Neural cell (in vitro differentiated cells): ENCODE measurements around the gene CREBBP. TPM values are rescaled to one million over a fixed set of nuclear protein-coding genes. Genes with fewer than 3 reads are reported as not detected.

ENCODE experiments used
- H2AFZ ChIP-seq: fragments of 200-600, 300-800 bp; sonication (generic), shearing (Covaris generic); 2 replicates; pipeline ENCODE4 v1.6.0; 2014; ENCODE audit warnings: low read depth, mild to moderate bottlenecking, antibody characterized with exemption, low read length, moderate library complexity
- H3F3A ChIP-seq: fragments of 200-600 bp; shearing (Covaris generic); 2 replicates; pipeline ENCODE4 v1.6.1; 2016; ENCODE audit warnings: mild to moderate bottlenecking, moderate library complexity, mixed read lengths, antibody characterized with exemption, low read length; ENCODE audit not compliant: insufficient read depth, poor library complexity, severe bottlenecking
- H3K27ac ChIP-seq: fragments of 200-600, 300-800 bp; sonication (generic), shearing (Covaris generic); 2 replicates; pipeline ENCODE4 v1.5.1; 2014; ENCODE audit warnings: mild to moderate bottlenecking, low read length, moderate library complexity
- H3K27me3 ChIP-seq: fragments of 300-800, 200-600 bp; sonication (generic), shearing (Covaris generic); 2 replicates; pipeline ENCODE4 v1.6.0; 2014; ENCODE audit warnings: mild to moderate bottlenecking, low read depth, low read length, moderate library complexity; ENCODE audit not compliant: insufficient read depth
- H3K36me3 ChIP-seq: fragments of 300-800, 200-600 bp; sonication (generic), shearing (Covaris generic); 2 replicates; pipeline ENCODE4 v1.5.1; 2014; ENCODE audit warnings: mild to moderate bottlenecking, antibody characterized with exemption, low read length, moderate library complexity; ENCODE audit not compliant: insufficient read depth
- H3K4me2 ChIP-seq: fragments of 300-800, 200-600 bp; sonication (generic), shearing (Covaris generic); 2 replicates; pipeline ENCODE4 v1.6.0; 2014; ENCODE audit warnings: mild to moderate bottlenecking, low read length
- H3K4me3 ChIP-seq: fragments of 300-800, 200-600 bp; sonication (generic), shearing (Covaris generic); 2 replicates; pipeline ENCODE4 v1.5.1; 2014; ENCODE audit warnings: mild to moderate bottlenecking, low read length, moderate library complexity
- H3K79me2 ChIP-seq: fragments of 200-600 bp; shearing (Covaris generic); replicated peaks from 2 replicates; pipeline ENCODE4 v1.6.0; 2014; ENCODE audit warnings: mild to moderate bottlenecking, low read length, moderate library complexity; ENCODE audit not compliant: insufficient read depth
- H3K9ac ChIP-seq: fragments of 300-800, 200-600 bp; sonication (generic), shearing (Covaris generic); 2 replicates; pipeline ENCODE4 v1.6.1; 2016; ENCODE audit warnings: mild to moderate bottlenecking, low read length, mixed read lengths
- H3K9me2 ChIP-seq: fragments of 200-600 bp; shearing (Covaris generic); 2 replicates; pipeline ENCODE4 v1.6.1; 2016; ENCODE audit warnings: mild to moderate bottlenecking, low read length, mixed read lengths; ENCODE audit not compliant: insufficient read depth
- H3K9me3 ChIP-seq: fragments of 200-600, 300-800 bp; sonication (generic), shearing (Covaris generic); 2 replicates; pipeline ENCODE4 v1.6.1; 2016; ENCODE audit warnings: mild to moderate bottlenecking, mixed run types, low read length, moderate library complexity, mixed read lengths
- H4K20me1 ChIP-seq: fragments of 200-600 bp; shearing (Covaris generic); 2 replicates; pipeline ENCODE4 v1.6.1; 2016; ENCODE audit warnings: mild to moderate bottlenecking, mixed run types; ENCODE audit not compliant: insufficient read depth
- MXI1 ChIP-seq: fragments of 450-650 bp; conservative IDR thresholded peaks from 2 replicates; pipeline ENCODE4 v1.6.1; 2014; ENCODE audit warnings: antibody characterized with exemption, mild to moderate bottlenecking; ENCODE audit not compliant: poor library complexity, severe bottlenecking
- POLR2AphosphoS5 ChIP-seq: IDR thresholded peaks from 2 replicates; pipeline ENCODE4 v1.6.1; 2012
- RAD21 ChIP-seq: fragments of 450-650 bp; conservative IDR thresholded peaks from 2 replicates; pipeline ENCODE4 v1.6.1; 2014; ENCODE audit warnings: antibody characterized with exemption, mild to moderate bottlenecking, moderate library complexity
- polyA plus RNA-seq: library from polyadenylated mRNA; depleted of rRNA; stranded (reverse); fragments of >200 nt; gene quantifications from 2 replicates; pipeline ENCODE4 v1.2.3, GENCODE V29; 2014
- TF ChIP-seq, protein P1 (sequence below): IDR thresholded peaks from 2 replicates; pipeline ENCODE4 v1.6.1; 2012; ENCODE audit warnings: borderline replicate concordance
- TF ChIP-seq, protein P2 (sequence below): fragments of 450-650 bp; IDR thresholded peaks from 2 replicates; pipeline ENCODE4 v1.5.1; 2014; ENCODE audit warnings: antibody characterized with exemption, mild to moderate bottlenecking, moderate library complexity; ENCODE audit not compliant: poor library complexity, severe bottlenecking

Gene CREBBP
- polyA plus RNA-seq, 1 donor from 2014 or later: 3.3 TPM

DNA sequence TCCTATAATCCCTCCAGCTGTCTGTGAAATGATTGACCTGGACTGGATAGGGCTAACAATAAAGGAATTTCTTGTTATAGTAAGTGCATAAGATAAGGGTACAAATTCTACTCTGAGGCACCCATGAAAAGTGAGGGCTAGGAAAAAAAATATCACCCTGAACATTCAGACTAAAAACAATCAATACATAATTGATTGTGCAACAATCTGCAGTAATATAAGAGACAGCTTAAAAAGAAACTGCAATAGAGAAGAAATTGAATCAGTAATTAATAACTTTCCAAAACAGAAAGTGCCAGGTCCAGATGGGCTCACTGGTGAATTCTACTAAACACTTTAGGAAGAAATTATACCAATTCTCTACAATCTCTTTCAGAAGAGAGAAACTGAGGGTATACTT is 44.2 kb upstream of the CREBBP start:
- Histone ChIP-seq H3K27me3 (no peaks in the 10 kb centered on the region), H4K20me1 (no peaks in the 10 kb centered on the region), H3F3A (no peaks in the 10 kb centered on the region), H3K4me3 (no peak overlapping the region), H3K9ac (no peak overlapping the region), H3K9me3 (peaks cover 4% of the 10 kb centered on the region), H3K79me2 (no peaks in the 10 kb centered on the region), H3K9me2 (no peaks in the 10 kb centered on the region), H3K27ac (no peak overlapping the region), H3K4me2 (no peak overlapping the region), H3K36me3 (no peaks in the 10 kb centered on the region), H2AFZ (no peak overlapping the region)
- no peak for TF ChIP-seq RAD21

DNA sequence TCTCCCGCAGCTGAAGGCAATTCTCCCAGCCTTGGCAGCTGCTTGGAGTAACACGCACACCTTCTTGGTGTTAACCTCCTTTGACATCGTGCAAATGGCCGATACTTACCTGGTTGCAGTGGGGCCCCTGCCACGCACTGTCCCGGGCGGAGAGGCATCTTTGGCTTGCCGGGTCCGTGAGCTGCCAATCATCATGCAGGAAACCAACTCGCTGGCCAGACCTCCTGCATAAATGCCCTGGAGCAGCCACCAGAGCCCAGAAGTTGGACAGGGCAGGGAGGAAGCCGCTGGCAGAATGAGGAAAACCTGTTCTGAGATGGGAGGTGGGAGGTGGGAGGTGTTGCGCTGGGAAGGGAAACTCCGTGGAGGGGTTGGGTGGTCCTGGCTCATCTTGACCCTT is 41.7 kb upstream of the CREBBP start:
- no peaks in the 10 kb centered on the region for H3K9me2 ChIP-seq
- H3K4me2 ChIP-seq: no peak overlapping the region
- no peaks in the 10 kb centered on the region for H3K27me3 ChIP-seq
- no peaks in the 10 kb centered on the region for H3K79me2 ChIP-seq
- H2AFZ ChIP-seq: no peak overlapping the region
- no peak overlapping the region for H3K4me3 ChIP-seq
- H3K9me3 ChIP-seq: peaks cover 7% of the 10 kb centered on the region
- H3K36me3 ChIP-seq: no peaks in the 10 kb centered on the region
- H3K27ac ChIP-seq: no peak overlapping the region
- H3K9ac ChIP-seq: no peak overlapping the region
- TF ChIP-seq, protein P1, sequence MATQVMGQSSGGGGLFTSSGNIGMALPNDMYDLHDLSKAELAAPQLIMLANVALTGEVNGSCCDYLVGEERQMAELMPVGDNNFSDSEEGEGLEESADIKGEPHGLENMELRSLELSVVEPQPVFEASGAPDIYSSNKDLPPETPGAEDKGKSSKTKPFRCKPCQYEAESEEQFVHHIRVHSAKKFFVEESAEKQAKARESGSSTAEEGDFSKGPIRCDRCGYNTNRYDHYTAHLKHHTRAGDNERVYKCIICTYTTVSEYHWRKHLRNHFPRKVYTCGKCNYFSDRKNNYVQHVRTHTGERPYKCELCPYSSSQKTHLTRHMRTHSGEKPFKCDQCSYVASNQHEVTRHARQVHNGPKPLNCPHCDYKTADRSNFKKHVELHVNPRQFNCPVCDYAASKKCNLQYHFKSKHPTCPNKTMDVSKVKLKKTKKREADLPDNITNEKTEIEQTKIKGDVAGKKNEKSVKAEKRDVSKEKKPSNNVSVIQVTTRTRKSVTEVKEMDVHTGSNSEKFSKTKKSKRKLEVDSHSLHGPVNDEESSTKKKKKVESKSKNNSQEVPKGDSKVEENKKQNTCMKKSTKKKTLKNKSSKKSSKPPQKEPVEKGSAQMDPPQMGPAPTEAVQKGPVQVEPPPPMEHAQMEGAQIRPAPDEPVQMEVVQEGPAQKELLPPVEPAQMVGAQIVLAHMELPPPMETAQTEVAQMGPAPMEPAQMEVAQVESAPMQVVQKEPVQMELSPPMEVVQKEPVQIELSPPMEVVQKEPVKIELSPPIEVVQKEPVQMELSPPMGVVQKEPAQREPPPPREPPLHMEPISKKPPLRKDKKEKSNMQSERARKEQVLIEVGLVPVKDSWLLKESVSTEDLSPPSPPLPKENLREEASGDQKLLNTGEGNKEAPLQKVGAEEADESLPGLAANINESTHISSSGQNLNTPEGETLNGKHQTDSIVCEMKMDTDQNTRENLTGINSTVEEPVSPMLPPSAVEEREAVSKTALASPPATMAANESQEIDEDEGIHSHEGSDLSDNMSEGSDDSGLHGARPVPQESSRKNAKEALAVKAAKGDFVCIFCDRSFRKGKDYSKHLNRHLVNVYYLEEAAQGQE: no peak
- TF ChIP-seq RAD21: no peak
- TF ChIP-seq, protein P2, sequence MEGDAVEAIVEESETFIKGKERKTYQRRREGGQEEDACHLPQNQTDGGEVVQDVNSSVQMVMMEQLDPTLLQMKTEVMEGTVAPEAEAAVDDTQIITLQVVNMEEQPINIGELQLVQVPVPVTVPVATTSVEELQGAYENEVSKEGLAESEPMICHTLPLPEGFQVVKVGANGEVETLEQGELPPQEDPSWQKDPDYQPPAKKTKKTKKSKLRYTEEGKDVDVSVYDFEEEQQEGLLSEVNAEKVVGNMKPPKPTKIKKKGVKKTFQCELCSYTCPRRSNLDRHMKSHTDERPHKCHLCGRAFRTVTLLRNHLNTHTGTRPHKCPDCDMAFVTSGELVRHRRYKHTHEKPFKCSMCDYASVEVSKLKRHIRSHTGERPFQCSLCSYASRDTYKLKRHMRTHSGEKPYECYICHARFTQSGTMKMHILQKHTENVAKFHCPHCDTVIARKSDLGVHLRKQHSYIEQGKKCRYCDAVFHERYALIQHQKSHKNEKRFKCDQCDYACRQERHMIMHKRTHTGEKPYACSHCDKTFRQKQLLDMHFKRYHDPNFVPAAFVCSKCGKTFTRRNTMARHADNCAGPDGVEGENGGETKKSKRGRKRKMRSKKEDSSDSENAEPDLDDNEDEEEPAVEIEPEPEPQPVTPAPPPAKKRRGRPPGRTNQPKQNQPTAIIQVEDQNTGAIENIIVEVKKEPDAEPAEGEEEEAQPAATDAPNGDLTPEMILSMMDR: no peak
- TF ChIP-seq MXI1: no peak
- no peaks in the 10 kb centered on the region for H3F3A ChIP-seq
- no peaks in the 10 kb centered on the region for H4K20me1 ChIP-seq

DNA sequence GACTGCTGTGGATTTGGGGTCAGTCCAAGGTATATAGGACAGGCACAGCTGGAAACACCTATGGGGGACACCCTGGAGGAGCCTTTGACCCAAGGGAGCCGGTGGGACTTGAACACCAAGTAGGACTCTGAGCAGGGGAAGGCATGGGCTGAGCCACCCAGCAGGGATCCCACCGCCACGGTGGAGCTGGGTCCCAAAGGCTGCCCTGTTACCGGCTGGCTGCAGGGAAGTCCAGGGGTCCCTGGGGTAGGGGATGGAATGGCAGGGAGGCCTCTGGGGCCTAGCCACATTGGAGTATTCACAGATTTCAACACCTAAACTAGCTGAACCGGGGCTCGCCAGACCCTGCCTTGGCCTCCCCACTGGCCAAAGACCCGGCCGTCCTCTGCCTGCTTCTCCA is 39.7 kb upstream of the CREBBP start:
- H4K20me1 ChIP-seq: no peaks in the 10 kb centered on the region
- TF ChIP-seq RAD21 (no peak), POLR2AphosphoS5 (no peak)
- H2AFZ ChIP-seq: no peak overlapping the region
- H3K9me3 ChIP-seq: peaks cover 7% of the 10 kb centered on the region
- no peaks in the 10 kb centered on the region for H3K36me3 ChIP-seq
- H3K9ac ChIP-seq: no peak overlapping the region
- H3F3A ChIP-seq: no peaks in the 10 kb centered on the region
- no peaks in the 10 kb centered on the region for H3K27me3 ChIP-seq
- H3K9me2 ChIP-seq: no peaks in the 10 kb centered on the region
- H3K4me3 ChIP-seq: no peak overlapping the region
- no peaks in the 10 kb centered on the region for H3K79me2 ChIP-seq
- no peak overlapping the region for H3K4me2 ChIP-seq
- no peak overlapping the region for H3K27ac ChIP-seq
